Tibial nerve (tissue), 4 donors: ENCODE results near the gene SLC12A2.

Source experiments
- CTCF ChIP-seq, 5 experiments: fragments of 200-600 bp in 3 of 5; fragments of 450-650 bp in 2 of 5; sonication (generic) in 3 of 5; IDR thresholded peaks; one replicate each; pipeline ENCODE4 v1.5.1; 2016 to 2019; ENCODE audit warnings: antibody characterized with exemption in 5 of 5, mild to moderate bottlenecking in 3 of 5, moderate library complexity in 2 of 5
- EP300 ChIP-seq, 2 donors: sonication (generic); formaldehyde crosslinking; IDR thresholded peaks; one replicate each; pipeline ENCODE4 v1.6.1; 2017; ENCODE audit warnings: antibody characterized with exemption in 2 of 2, mild to moderate bottlenecking in 1 of 2
- POLR2A ChIP-seq, 2 donors: fragments of 450-650 bp; IDR thresholded peaks; one replicate each; pipeline ENCODE4 v1.6.1; 2017; ENCODE audit warnings: antibody characterized with exemption in 2 of 2, mild to moderate bottlenecking in 2 of 2, moderate library complexity in 2 of 2

- TF ChIP-seq EP300 (IDR thresholded peaks at IDR 0.05) (no peak), CTCF (IDR thresholded peaks at IDR 0.05) (no peak), POLR2A (IDR thresholded peaks at IDR 0.05) (no peak)
These were observed 91.4 kb downstream of the SLC12A2 start for GRCh38 chr5:128174951-128175350.
